Sigmoid colon (tissue), 4 donors: ENCODE data around the gene SDE2.

Experiments used
- POLR2A ChIP-seq, 2 donors: fragments of 450-650 bp; IDR thresholded peaks; one replicate each; pipeline ENCODE4 v1.6.1; 2016; ENCODE audit warnings: antibody characterized with exemption in 2 of 2, mild to moderate bottlenecking in 2 of 2, moderate library complexity in 2 of 2
- POLR2AphosphoS5 ChIP-seq, 4 donors: sonication (generic); formaldehyde crosslinking; IDR thresholded peaks; one replicate each; pipeline ENCODE4 v1.6.1; 2017; ENCODE audit warnings: antibody characterized with exemption in 4 of 4
- TF ChIP-seq, protein P1 (sequence below), 4 experiments: fragments of 450-650 bp in 3 of 4; fragments of 200-600 bp in 1 of 4; IDR thresholded peaks; one replicate each; pipeline ENCODE4 v1.5.1; 2016 to 2019; ENCODE audit warnings: antibody characterized with exemption in 4 of 4, mild to moderate bottlenecking in 3 of 4, moderate library complexity in 2 of 4

DNA sequence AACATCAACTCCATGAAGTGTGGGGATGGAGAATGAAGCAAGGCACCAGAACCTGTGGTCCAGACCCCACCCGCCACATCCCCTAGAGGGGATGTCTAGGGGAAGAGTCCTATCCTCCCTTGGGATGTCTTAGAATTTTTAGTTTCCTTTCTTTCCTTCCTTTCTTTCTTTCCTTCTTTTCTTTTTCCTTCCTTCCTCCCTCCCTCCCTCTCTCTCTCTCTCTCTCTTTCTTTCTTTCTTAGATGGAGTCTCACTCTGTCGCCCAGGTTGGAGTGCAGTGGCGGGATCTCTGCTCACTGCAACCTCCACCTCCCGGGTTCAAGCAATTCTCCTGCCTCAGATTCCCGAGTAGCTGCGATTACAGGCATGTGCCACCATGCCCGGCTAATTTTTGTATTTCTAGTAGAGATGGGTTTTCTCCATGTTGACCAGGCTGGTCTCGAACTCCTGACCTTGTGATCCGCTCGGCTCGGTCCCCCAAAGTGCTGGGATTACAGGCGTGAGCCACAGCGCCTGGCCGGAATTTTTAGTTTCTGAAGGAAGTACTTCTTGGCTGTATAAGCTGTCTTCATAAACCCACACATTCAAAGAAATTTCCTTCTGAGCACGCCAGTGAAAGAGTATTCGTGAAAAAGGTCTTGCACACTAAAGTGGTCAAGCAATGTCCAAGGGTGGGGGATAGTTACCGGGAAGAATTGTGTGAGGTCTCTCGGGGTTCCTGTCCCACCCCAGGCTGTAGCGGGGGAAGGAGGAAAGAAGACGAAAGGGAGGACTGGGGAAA lies 37.3 kb downstream of the SDE2 start:
- TF ChIP-seq POLR2AphosphoS5 (IDR thresholded peaks at IDR 0.05) (no peak), POLR2A (IDR thresholded peaks at IDR 0.05) (no peak)
- TF ChIP-seq, protein P1, sequence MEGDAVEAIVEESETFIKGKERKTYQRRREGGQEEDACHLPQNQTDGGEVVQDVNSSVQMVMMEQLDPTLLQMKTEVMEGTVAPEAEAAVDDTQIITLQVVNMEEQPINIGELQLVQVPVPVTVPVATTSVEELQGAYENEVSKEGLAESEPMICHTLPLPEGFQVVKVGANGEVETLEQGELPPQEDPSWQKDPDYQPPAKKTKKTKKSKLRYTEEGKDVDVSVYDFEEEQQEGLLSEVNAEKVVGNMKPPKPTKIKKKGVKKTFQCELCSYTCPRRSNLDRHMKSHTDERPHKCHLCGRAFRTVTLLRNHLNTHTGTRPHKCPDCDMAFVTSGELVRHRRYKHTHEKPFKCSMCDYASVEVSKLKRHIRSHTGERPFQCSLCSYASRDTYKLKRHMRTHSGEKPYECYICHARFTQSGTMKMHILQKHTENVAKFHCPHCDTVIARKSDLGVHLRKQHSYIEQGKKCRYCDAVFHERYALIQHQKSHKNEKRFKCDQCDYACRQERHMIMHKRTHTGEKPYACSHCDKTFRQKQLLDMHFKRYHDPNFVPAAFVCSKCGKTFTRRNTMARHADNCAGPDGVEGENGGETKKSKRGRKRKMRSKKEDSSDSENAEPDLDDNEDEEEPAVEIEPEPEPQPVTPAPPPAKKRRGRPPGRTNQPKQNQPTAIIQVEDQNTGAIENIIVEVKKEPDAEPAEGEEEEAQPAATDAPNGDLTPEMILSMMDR (IDR thresholded peaks at IDR 0.05), result no peak
